Stimulated activated CD4-positive, alpha-beta T cell treated with anti-CD3 and anti-CD28 coated beads, Interleukin-1b, Interleukin-23, amount 100 ng/mL, for 4 hours (primary cell): Measurements from ENCODE around the gene DCP1A.
A peak's percentile ranks its signal among the peaks of the same experiment; 100 is the strongest.
"Not testable (repeated sequence)": the region's sequence is repeated elsewhere in the genome, so short reads cannot be mapped to it uniquely, and the experiment has no call there.

Experiments used
- DNase-seq, 2 donors: peaks; one replicate each; pipeline ENCODE4 v3.0.0-alpha.2; 2020; ENCODE audit warnings: low read depth in 2 of 2

The DCP1A gene

GRCh38 chr3:53264718-53265117, 82.6 kb downstream of the DCP1A start:
- no peak for DNase-seq

- no peak for DNase-seq
Observed at GRCh38 chr3:53263907-53264306, 83.4 kb downstream of the DCP1A start.

- no peak for DNase-seq
Observed at GRCh38 chr3:53261712-53262111, 85.6 kb downstream of the DCP1A start.

- no peak for DNase-seq
Observed at GRCh38 chr3:53260286-53260785, 87.0 kb downstream of the DCP1A start.

GRCh38 chr3:53259427-53260259, 87.7 kb downstream of the DCP1A start:
- no peak for DNase-seq

- DNase-seq: no peak
Observed at GRCh38 chr3:53258600-53259426, 88.5 kb downstream of the DCP1A start.

GRCh38 chr3:53257465-53257864, 89.9 kb downstream of the DCP1A start:
- DNase-seq: no peak

- DNase-seq: no peak
Observed at GRCh38 chr3:53256704-53257055, 90.7 kb downstream of the DCP1A start.

GRCh38 chr3:53255775-53256703, 91.3 kb downstream of the DCP1A start, which contains the start of gene TKT:
Gene TKT, minus strand, starts transcription at chr3:53256022. Its CDS starts 80 bp downstream, at chr3:53255942.
- peak; percentile 68 to 83 for DNase-seq

GRCh38 chr3:53255423-53255774, 91.9 kb downstream of the DCP1A start:
- peak in 1 of 2 donors; percentile 31 for DNase-seq

GRCh38 chr3:53254509-53255422, 92.6 kb downstream of the DCP1A start:
- peak in 1 of 2 donors; percentile 40 for DNase-seq

GRCh38 chr3:53253707-53254508, 93.4 kb downstream of the DCP1A start:
- DNase-seq: no peak

GRCh38 chr3:53252947-53253322, 94.4 kb downstream of the DCP1A start:
- DNase-seq: not testable (repeated sequence)

GRCh38 chr3:53252096-53252946, 95.0 kb downstream of the DCP1A start:
- DNase-seq: no peak

- no peak for DNase-seq
Observed at GRCh38 chr3:53250881-53251605, 96.3 kb downstream of the DCP1A start.

- no peak for DNase-seq
Observed at GRCh38 chr3:53250453-53250852, 96.9 kb downstream of the DCP1A start.

GRCh38 chr3:53248161-53248560, 99.2 kb downstream of the DCP1A start:
- no peak for DNase-seq

GRCh38 chr3:53247619-53248018, 99.7 kb downstream of the DCP1A start:
- DNase-seq: no peak
